GM19463 (cell line): ENCODE measurements around the gene SH2D6.
"Not testable (repeated sequence)": the region's sequence is repeated elsewhere in the genome, so short reads cannot be mapped to it uniquely, and the experiment has no call there.

ENCODE experiments used
- ATAC-seq: cut with Tn5 transposase; IDR thresholded peaks from one replicate; pipeline ENCODE4 v1.9.1; 2021; ENCODE audit warnings: mild to moderate bottlenecking, moderate library complexity; ENCODE audit not compliant: unreplicated experiment

Gene SH2D6

GRCh38 chr2:85459771-85460170 is 41.3 kb downstream of the SH2D6 start:
- ATAC-seq, result no peak

GRCh38 chr2:85462322-85462721 is 43.8 kb downstream of the SH2D6 start:
- ATAC-seq, result no peak

GRCh38 chr2:85468096-85468703 is 49.7 kb downstream of the SH2D6 start:
- no peak for ATAC-seq

- no peak for ATAC-seq
Measured at GRCh38 chr2:85468704-85469349, 50.3 kb downstream of the SH2D6 start.

- no peak for ATAC-seq
Measured at GRCh38 chr2:85470850-85471800, 52.6 kb downstream of the SH2D6 start.

- ATAC-seq, result no peak
Measured at GRCh38 chr2:85472261-85472660, 53.7 kb downstream of the SH2D6 start.

GRCh38 chr2:85475799-85476490 is 57.4 kb downstream of the SH2D6 start:
- ATAC-seq, result no peak

- ATAC-seq, result no peak
Measured at GRCh38 chr2:85476624-85477023, 58.1 kb downstream of the SH2D6 start.

- ATAC-seq, result no peak
Measured at GRCh38 chr2:85477884-85478283, 59.4 kb downstream of the SH2D6 start.

GRCh38 chr2:85481818-85482777 is 63.6 kb downstream of the SH2D6 start:
- ATAC-seq, result no peak

- not testable (repeated sequence) for ATAC-seq
Measured at GRCh38 chr2:85484615-85485014, 66.1 kb downstream of the SH2D6 start.

- ATAC-seq, result no peak
Measured at GRCh38 chr2:85485815-85486214, 67.3 kb downstream of the SH2D6 start.
